PC-3 (cell line): Measurements from ENCODE around the gene ARRDC5. TPM values are rescaled to one million over a fixed set of nuclear protein-coding genes. Genes with fewer than 3 reads are reported as not detected.

ENCODE experiments used
- ATAC-seq: fragments of 200-7000 bp; cut with Tn5 transposase; 2 replicates; pipeline ENCODE4 v1.9.1; 2020; ENCODE audit warnings: mild to moderate bottlenecking, moderate library complexity
- BruUV-seq: library from RNA; stranded (reverse); fragments of 400-500 nt; replicated peaks from 2 replicates; lab custom pipeline; 2021; lab: Mats Ljungman, UMichigan
- CTCF ChIA-PET: fragments of 300-600 bp; sonication (Branson Sonifier 250); formaldehyde crosslinking; loops from one replicate; lab custom pipeline; 2022; ENCODE audit warnings: antibody characterized with exemption; lab: Charles Lee
- POLR2A ChIA-PET: fragments of 300-600 bp; sonication (Branson Sonifier 250); formaldehyde crosslinking; loops from one replicate; lab custom pipeline; 2022; ENCODE audit warnings: antibody characterized with exemption; ENCODE audit not compliant: unreplicated experiment; lab: Charles Lee
- DNase-seq: peaks from one replicate; pipeline ENCODE4 v3.0.0-alpha.2; 2015
- H2AFZ ChIP-seq: fragments of 300-600 bp; sonication (generic); 2 replicates; pipeline ENCODE4 v1.6.0; 2016; ENCODE audit warnings: antibody characterized with exemption, low read length
- H3F3A ChIP-seq: fragments of 300-600 bp; sonication (generic); one replicate; pipeline ENCODE4 v1.6.0; 2017; ENCODE audit warnings: antibody characterized with exemption, low read length, control low read depth, mild to moderate bottlenecking; ENCODE audit not compliant: unreplicated experiment
- H3K27ac ChIP-seq: fragments of 300-600 bp; sonication (generic); 2 replicates; pipeline ENCODE4 v1.5.1; 2016; ENCODE audit warnings: mild to moderate bottlenecking, low read length
- H3K27me3 ChIP-seq: fragments of 300-600 bp; sonication (generic); 2 replicates; pipeline ENCODE4 v1.6.1; 2016; ENCODE audit warnings: low read length, mixed read lengths
- H3K36me3 ChIP-seq: fragments of 300-600 bp; sonication (generic); 2 replicates; pipeline ENCODE4 v1.6.1; 2016; ENCODE audit warnings: low read depth, mixed run types, low read length, mixed read lengths
- H3K4me1 ChIP-seq: fragments of 300-600 bp; sonication (generic); 2 replicates; pipeline ENCODE4 v1.5.1; 2016; ENCODE audit warnings: low read length; ENCODE audit not compliant: insufficient read depth
- H3K4me2 ChIP-seq: fragments of 300-600 bp; sonication (generic); 2 replicates; pipeline ENCODE4 v1.6.0; 2016; ENCODE audit warnings: low read length
- H3K4me3 ChIP-seq: fragments of 300-600 bp; sonication (generic); 2 replicates; pipeline ENCODE4 v1.5.1; 2016; ENCODE audit warnings: mild to moderate bottlenecking, low read length, mixed read lengths
- H3K79me2 ChIP-seq: fragments of 300-600 bp; sonication (generic); 2 replicates; pipeline ENCODE4 v1.6.1; 2017; ENCODE audit warnings: low read length, mixed read lengths
- H3K9ac ChIP-seq: fragments of 300-600 bp; sonication (generic); 2 replicates; pipeline ENCODE4 v1.6.0; 2016; ENCODE audit warnings: mild to moderate bottlenecking, low read length
- H3K9me2 ChIP-seq: fragments of 300-600 bp; sonication (generic); replicated peaks from 2 replicates; pipeline ENCODE4 v1.6.1; 2016; ENCODE audit warnings: mixed run types, low read length, mixed read lengths
- H3K9me3 ChIP-seq: fragments of 300-600 bp; sonication (generic); 2 replicates; pipeline ENCODE4 v1.6.1; 2016; ENCODE audit warnings: low read length, mixed read lengths
- H4K20me1 ChIP-seq: fragments of 300-600 bp; sonication (generic); 2 replicates; pipeline ENCODE4 v1.6.1; 2016; ENCODE audit warnings: low read length, mixed read lengths
- EZH2 ChIP-seq: fragments of 300-600 bp; sonication (generic); IDR thresholded peaks from one replicate; pipeline ENCODE4 v1.6.1; 2017; ENCODE audit warnings: antibody characterized with exemption, mild to moderate bottlenecking, low read length; ENCODE audit not compliant: unreplicated experiment
- EZH2phosphoT487 ChIP-seq: fragments of 300-600 bp; sonication (generic); IDR thresholded peaks from 2 replicates; pipeline ENCODE4 v1.6.1; 2018; ENCODE audit warnings: mild to moderate bottlenecking, antibody characterized with exemption, low read length, borderline replicate concordance
- intact Hi-C: fragments of 100-400 bp; cut with micrococcal nuclease; formaldehyde crosslinking; loops from 2 replicates; pipeline ENCODE4 v1.9.0; 2023
- total RNA-seq: library from RNA; depleted of rRNA; stranded (reverse); fragments of >200 nt; gene quantifications from 2 replicates; pipeline ENCODE4 v1.2.3, GENCODE V29; 2014
- TF ChIP-seq, protein P1 (sequence below): fragments of 300-600 bp; sonication (generic); conservative IDR thresholded peaks from 2 replicates; pipeline ENCODE4 v1.5.1; 2017; ENCODE audit warnings: antibody characterized with exemption, low read depth, mild to moderate bottlenecking, low read length

ARRDC5 gene
- total RNA-seq, 1 experiment from 2014 or later, result not detected

DNA sequence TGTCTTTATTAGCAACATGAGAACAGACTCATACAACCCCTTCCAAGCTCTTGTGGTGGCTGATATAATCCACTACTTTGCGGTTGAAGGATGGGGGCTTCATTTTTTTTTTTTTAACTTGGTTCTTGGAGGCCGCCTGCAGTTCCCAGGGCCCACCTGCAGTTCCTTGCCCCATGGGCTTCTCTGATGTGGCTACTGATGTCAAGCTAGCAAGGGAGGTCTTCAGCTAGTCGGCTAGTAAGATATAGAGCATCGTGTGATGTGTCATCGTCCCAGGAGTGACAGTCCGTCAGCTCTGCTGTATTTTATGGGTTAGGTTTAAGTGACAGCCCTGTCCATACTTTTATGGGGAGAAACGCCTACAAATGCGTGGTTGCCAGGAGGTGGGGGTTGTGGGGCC lies 32.7 kb upstream of the ARRDC5 start:
- peaks cover 64% of the 10 kb centered on the region for H3K36me3 ChIP-seq

DNA sequence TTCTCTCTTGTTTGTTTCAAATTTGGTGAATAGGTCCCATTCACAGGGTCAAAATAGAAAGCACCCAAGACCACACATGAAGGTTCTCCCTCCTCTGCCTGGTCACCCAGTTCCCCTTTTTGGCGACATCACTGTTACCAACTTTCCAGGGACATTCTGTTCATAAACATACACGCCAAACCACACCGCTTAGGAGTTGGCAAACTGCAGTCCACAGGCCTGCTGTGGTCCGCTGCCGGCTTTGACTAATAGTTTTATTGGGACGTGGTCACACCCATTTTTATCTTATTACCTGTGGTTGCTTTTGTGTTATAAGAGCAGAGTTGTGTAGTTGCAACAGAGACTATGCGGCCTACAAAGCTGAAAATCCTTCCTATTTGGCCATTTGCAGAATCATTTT lies 30.8 kb upstream of the ARRDC5 start:
- peak; percentile 93 for DNase-seq

More for the DNA sequence above, 32.7 kb upstream of the ARRDC5 start:
- ChIA-PET CTCF (no interaction called here), POLR2A (no interaction called here)
- H3K9me3 ChIP-seq, result no peaks in the 10 kb centered on the region
- H3K27ac ChIP-seq, result no peak overlapping the region
- H3K9ac ChIP-seq, result no peak overlapping the region
- TF ChIP-seq EZH2 (no peak), EZH2phosphoT487 (no peak)
- TF ChIP-seq, protein P1, sequence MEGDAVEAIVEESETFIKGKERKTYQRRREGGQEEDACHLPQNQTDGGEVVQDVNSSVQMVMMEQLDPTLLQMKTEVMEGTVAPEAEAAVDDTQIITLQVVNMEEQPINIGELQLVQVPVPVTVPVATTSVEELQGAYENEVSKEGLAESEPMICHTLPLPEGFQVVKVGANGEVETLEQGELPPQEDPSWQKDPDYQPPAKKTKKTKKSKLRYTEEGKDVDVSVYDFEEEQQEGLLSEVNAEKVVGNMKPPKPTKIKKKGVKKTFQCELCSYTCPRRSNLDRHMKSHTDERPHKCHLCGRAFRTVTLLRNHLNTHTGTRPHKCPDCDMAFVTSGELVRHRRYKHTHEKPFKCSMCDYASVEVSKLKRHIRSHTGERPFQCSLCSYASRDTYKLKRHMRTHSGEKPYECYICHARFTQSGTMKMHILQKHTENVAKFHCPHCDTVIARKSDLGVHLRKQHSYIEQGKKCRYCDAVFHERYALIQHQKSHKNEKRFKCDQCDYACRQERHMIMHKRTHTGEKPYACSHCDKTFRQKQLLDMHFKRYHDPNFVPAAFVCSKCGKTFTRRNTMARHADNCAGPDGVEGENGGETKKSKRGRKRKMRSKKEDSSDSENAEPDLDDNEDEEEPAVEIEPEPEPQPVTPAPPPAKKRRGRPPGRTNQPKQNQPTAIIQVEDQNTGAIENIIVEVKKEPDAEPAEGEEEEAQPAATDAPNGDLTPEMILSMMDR, result no peak
- no peak overlapping the region for H2AFZ ChIP-seq
- peaks cover 17% of the 10 kb centered on the region for H3K4me1 ChIP-seq
- no peak overlapping the region for H3K4me2 ChIP-seq
- intact Hi-C loops, result no loop called here
- H3K27me3 ChIP-seq, result no peaks in the 10 kb centered on the region
- no peak for ATAC-seq
- H3K79me2 ChIP-seq, result peaks cover 72% of the 10 kb centered on the region
- no peak overlapping the region for H3K4me3 ChIP-seq
- H3K9me2 ChIP-seq, result no peaks in the 10 kb centered on the region
- H3F3A ChIP-seq, result no peaks in the 10 kb centered on the region
- no TSS peak for BruUV-seq
- H4K20me1 ChIP-seq, result peaks cover 44% of the 10 kb centered on the region
- no peak for DNase-seq

DNA sequence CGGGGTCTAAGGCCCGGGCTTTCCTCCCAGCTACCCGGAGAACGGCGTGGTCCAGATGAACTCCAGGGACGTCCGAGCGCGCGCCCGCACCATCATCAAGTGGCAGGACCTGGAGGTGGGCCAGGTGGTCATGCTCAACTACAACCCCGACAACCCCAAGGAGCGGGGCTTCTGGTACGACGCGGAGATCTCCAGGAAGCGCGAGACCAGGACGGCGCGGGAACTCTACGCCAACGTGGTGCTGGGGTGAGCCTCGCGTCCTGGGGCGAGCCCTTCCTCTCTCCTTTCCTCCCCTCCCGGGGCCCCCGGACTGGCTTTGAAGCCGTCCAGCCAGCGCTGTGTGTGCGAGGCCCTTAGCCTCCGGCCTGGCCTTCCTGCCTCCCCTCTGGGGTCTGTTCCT lies 30.0 kb upstream of the ARRDC5 start:
- BruUV-seq, result no TSS peak
- no peaks in the 10 kb centered on the region for H3F3A ChIP-seq
- peaks cover 17% of the 10 kb centered on the region for H3K4me1 ChIP-seq
- no peak overlapping the region for H2AFZ ChIP-seq
- no peak overlapping the region for H3K4me2 ChIP-seq
- H3K4me3 ChIP-seq, result no peak overlapping the region
- peaks cover 64% of the 10 kb centered on the region for H4K20me1 ChIP-seq
- CTCF ChIA-PET, result no interaction called here
- TF ChIP-seq EZH2 (no peak), EZH2phosphoT487 (no peak)
- TF ChIP-seq, protein P1, result no peak
- peaks cover 75% of the 10 kb centered on the region for H3K36me3 ChIP-seq
- intact Hi-C loops, result no loop called here
- POLR2A ChIA-PET, result no interaction called here
- H3K27ac ChIP-seq, result no peak overlapping the region
- no peaks in the 10 kb centered on the region for H3K9me3 ChIP-seq
- H3K27me3 ChIP-seq, result no peaks in the 10 kb centered on the region
- no peak for ATAC-seq
- DNase-seq, result no peak
- peaks cover 62% of the 10 kb centered on the region for H3K79me2 ChIP-seq
- no peaks in the 10 kb centered on the region for H3K9me2 ChIP-seq
- H3K9ac ChIP-seq, result no peak overlapping the region

More for the DNA sequence above, 30.8 kb upstream of the ARRDC5 start:
- Histone ChIP-seq H3K9me3 (no peaks in the 10 kb centered on the region), H3K4me3 (no peak overlapping the region), H3F3A (no peaks in the 10 kb centered on the region), H3K36me3 (peaks cover 74% of the 10 kb centered on the region), H2AFZ (no peak overlapping the region), H3K27me3 (no peaks in the 10 kb centered on the region), H4K20me1 (peaks cover 57% of the 10 kb centered on the region), H3K4me2 (no peak overlapping the region), H3K27ac (0 out of 2 replicates have a peak overlapping the region, but pooled peaks have one; percentile 19), H3K79me2 (peaks cover 62% of the 10 kb centered on the region), H3K9me2 (no peaks in the 10 kb centered on the region), H3K4me1 (peaks cover 17% of the 10 kb centered on the region), H3K9ac (no peak overlapping the region)
- POLR2A ChIA-PET, result no interaction called here
- intact Hi-C loops, result no loop called here
- ATAC-seq, result peak; percentile 95
- CTCF ChIA-PET, result no interaction called here
- TF ChIP-seq, protein P1, result no peak
- TF ChIP-seq EZH2phosphoT487 (no peak), EZH2 (no peak)
- BruUV-seq, result no TSS peak
